ENCODE results near the gene MTR.

DNA sequence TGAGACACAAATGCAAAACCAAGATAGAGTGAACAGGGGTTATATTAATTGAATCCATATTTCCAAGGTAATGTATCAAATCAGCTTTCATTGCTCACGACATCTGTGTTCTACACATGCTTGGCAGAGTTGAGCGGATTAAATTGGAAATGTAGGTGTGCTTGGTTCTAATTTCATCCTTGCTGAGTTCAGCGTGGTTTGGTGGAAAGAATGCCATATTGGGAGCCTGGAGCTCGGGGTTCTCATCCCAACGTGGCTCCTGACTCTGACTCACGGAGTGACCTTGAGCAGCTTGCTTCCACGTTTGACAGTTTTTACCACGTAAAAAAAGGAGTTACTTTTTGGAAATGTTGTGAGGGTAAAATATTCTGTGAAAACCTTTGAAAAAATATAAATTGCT, 92.0 kb downstream of the MTR start:
- no peak for TF ChIP-seq RB1 (IDR thresholded peaks at IDR 0.05; ENCODE audit: low read depth)
- no peak for TF ChIP-seq BDP1 (IDR thresholded peaks at IDR 0.05; ENCODE audit: insufficient read depth, insufficient read length)
- no peak for TF ChIP-seq POLR2A (conservative IDR thresholded peaks at IDR 0.05)

Data from K562 (cell line).